Activated CD4-positive, alpha-beta memory T cell treated with anti-CD3 and anti-CD28 coated beads for 36 hours (primary cell): ENCODE results near the gene LAMA5. TPM values are rescaled to one million over a fixed set of nuclear protein-coding genes. Genes with fewer than 3 reads are reported as not detected.

Experiments
- CTCF ChIA-PET: fragments of 350-600 bp; sonication (Branson Sonifier 250); formaldehyde crosslinking; loops from one replicate; lab custom pipeline; 2021; ENCODE audit warnings: antibody characterized with exemption, inconsistent platforms; lab: Charles Lee
- POLR2A ChIA-PET: fragments of 350-600 bp; sonication (Branson Sonifier 250); formaldehyde crosslinking; loops from one replicate; lab custom pipeline; 2021; ENCODE audit warnings: antibody characterized with exemption; lab: Charles Lee
- DNase-seq: peaks from one replicate; pipeline ENCODE4 v3.0.0-alpha.2; 2020
- H3K27ac Mint-ChIP-seq: one replicate; pipeline ENCODE4 v1.8.0; 2021; ENCODE audit warnings: mixed read lengths
- H3K27me3 Mint-ChIP-seq: one replicate; pipeline ENCODE4 v1.8.0; 2021; ENCODE audit warnings: mixed read lengths
- H3K36me3 Mint-ChIP-seq: one replicate; pipeline ENCODE4 v1.8.0; 2021; ENCODE audit warnings: mixed read lengths
- H3K4me1 Mint-ChIP-seq: one replicate; pipeline ENCODE4 v1.8.0; 2021; ENCODE audit warnings: low read depth, mixed read lengths
- H3K4me3 Mint-ChIP-seq: one replicate; pipeline ENCODE4 v1.8.0; 2021; ENCODE audit warnings: mild to moderate bottlenecking, mixed read lengths
- H3K9me3 Mint-ChIP-seq: one replicate; pipeline ENCODE4 v1.8.0; 2021; ENCODE audit warnings: mixed read lengths
- intact Hi-C: fragments of 100-400 bp; cut with micrococcal nuclease; formaldehyde crosslinking; loops from one replicate; pipeline ENCODE4 v1.15.1; 2023
- total RNA-seq, 2 experiments: library from RNA; stranded (reverse); gene quantifications; one replicate each; pipeline ENCODE4 v1.2.3, GENCODE V29; 2021

The LAMA5 gene
- total RNA-seq, 2 experiments from 2014 or later, result 0.78 to 1.1 TPM

DNA sequence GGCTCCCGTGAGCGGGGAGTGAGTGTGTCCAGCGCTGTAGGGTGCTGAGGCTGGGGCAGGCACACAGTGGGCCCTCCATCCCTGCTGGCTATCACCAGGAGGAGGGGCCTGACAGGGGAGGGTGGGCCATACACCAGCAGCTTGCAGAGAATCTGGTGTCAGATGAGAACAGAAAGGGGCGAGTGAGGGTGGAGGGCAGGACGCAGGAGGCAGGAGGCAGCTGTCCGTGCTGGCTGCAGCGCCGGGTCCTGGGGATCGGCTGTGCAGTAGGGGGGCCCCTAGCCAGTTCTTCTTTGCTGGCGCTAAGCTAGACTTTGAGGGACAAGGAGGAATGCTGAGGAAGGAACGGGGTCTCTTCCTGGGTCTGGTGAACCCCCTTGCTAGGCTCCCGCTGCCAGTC is 41.5 kb upstream of the LAMA5 start:
- Mint-ChIP-seq H3K27me3 (no peaks in the 10 kb centered on the region), H3K9me3 (no peaks in the 10 kb centered on the region), H3K27ac (no peak overlapping the region), H3K36me3 (no peaks in the 10 kb centered on the region), H3K4me1 (peaks cover 23% of the 10 kb centered on the region), H3K4me3 (no peak overlapping the region)
- ChIA-PET CTCF (interaction anchor here (1.4 kb wide), 1 partner anchor 91 kb away, joined by 4 read pairs; no protein-coding TSS in a partner anchor), POLR2A (no interaction called here)
- intact Hi-C loops, result loop anchor here (5.0 to 10.0 kb wide), 3 partner anchors 94 to 341 kb away; partner anchors contain the start of gene TAF4
- DNase-seq, result no peak

DNA sequence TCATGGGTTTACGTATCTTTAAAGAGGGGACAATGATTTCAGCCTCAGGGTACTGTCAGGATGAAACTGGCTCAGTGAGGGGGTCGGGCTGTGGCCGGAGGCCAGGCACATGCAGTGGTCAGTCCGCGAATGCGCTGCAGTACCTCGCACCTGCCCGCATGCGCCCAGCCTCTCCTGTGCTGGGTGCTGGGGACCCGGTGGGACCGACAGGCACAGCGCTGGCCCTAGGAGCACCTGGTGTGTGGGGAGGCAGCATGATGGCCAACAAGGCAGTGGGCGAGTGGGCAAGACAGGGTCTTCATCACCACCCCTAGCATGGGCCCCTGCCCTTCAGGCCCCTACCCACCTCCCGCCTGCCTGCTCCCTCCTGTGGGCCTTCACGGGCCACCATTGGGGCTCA is 40.9 kb upstream of the LAMA5 start:
- ChIA-PET CTCF (interaction anchor here (1.4 kb wide), 1 partner anchor 92 kb away, joined by 4 read pairs; no protein-coding TSS in a partner anchor), POLR2A (no interaction called here)
- H3K4me1 Mint-ChIP-seq, result peaks cover 23% of the 10 kb centered on the region
- peak overlapping the region; percentile 35 for H3K4me3 Mint-ChIP-seq
- H3K36me3 Mint-ChIP-seq, result no peaks in the 10 kb centered on the region
- H3K27me3 Mint-ChIP-seq, result no peaks in the 10 kb centered on the region
- no peaks in the 10 kb centered on the region for H3K9me3 Mint-ChIP-seq
- intact Hi-C loops, result loop anchor here (5.0 to 10.0 kb wide), 3 partner anchors 94 to 341 kb away; partner anchors contain the start of gene TAF4
- H3K27ac Mint-ChIP-seq, result peak overlapping the region; percentile 5
- no peak for DNase-seq

DNA sequence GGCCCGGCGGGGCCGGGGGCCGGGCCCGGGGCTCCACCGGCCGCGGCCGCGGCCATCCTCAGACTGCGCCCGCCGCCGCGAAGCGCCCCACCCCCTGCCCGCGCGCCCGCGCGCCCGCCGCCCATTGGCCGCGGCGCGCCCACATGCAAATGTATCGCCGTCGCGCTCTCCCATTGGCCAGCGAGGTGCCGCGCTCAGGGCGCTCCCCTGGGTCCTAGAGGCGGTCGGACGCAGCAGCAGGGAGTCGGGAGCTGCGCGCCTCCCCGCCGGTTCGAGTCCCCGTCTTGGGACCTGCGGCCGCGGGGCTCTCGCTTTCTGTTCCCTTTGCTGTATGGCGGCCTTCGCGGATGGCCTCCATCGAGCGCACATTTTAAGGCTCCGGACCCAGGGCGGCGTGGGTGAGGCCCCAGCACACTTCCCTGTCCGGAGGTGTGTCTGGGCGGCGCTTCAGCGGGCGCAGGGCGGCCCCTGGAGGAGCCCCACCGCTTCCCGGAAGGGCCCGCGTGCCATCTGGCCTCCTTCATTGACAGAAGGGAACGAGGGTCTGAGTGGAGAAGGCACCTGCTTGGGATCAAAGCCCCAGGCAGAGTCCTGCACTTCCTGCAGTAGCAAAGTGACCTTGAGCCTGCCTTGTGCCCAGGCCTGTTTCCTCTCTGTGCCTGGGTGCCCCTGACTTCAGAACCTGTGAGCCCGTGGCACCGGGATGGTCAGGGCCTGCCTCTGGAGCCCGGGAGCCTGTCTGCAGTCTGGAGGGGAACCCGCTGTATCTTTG is 40.3 kb upstream of the LAMA5 start, which contains the start of gene CABLES2:
Gene CABLES2, minus strand, starts transcription at position 65 of the 772 bp plus-strand sequence. Its CDS starts 9 bp downstream, at position 56.
- Mint-ChIP-seq H3K36me3 (no peaks in the 10 kb centered on the region), H3K4me1 (peaks cover 23% of the 10 kb centered on the region), H3K27ac (peak within 1 kb of the TSS; percentile 69), H3K4me3 (peak within 1 kb of the TSS; percentile 78), H3K9me3 (no peaks in the 10 kb centered on the region), H3K27me3 (no peaks in the 10 kb centered on the region)
- peak; percentile 95 for DNase-seq
- CTCF ChIA-PET, result interaction anchor here (1.4 kb wide), 1 partner anchor 92 kb away, joined by 4 read pairs; no protein-coding TSS in a partner anchor
- intact Hi-C loops, result loop anchor here (1.0 to 10.0 kb wide), 5 partner anchors 20 to 340 kb away; partner anchors contain the start of genes ADRM1, RPS21 and TAF4
- POLR2A ChIA-PET, result no interaction called here

DNA sequence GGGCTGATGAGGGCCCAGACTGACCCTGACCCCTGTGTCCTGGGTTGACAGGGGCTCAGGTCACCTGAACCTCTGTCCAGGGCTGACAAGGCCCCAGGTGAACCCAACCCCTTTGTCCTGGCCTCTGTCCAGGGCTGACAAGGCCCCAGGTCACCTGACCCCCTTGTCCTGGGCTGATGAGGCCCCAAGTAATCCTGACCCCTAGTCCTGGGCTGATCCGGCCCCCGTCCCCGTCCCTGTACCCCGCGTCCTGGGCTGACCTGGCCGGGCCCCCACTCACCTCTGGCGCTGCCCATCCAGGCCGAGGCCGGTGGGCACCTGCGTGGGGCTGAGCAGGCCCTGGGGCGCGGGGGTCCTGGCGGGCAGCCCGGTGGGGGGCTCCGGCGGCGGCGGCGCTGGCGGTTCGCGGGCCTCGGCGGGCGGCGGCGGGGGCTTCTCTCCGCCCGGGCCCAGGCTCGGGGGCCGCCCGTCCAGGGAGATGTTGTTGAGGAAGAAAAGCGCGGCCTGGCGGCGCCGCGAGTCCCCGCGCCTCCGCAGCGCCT is 39.6 kb upstream of the LAMA5 start:
- H3K27me3 Mint-ChIP-seq, result no peaks in the 10 kb centered on the region
- intact Hi-C loops, result loop anchor here (1.0 to 10.0 kb wide), 5 partner anchors 19 to 339 kb away; partner anchors contain the start of genes ADRM1, RPS21 and TAF4
- ChIA-PET POLR2A (no interaction called here), CTCF (no interaction called here)
- H3K9me3 Mint-ChIP-seq, result no peaks in the 10 kb centered on the region
- peak overlapping the region; percentile 70 for H3K4me3 Mint-ChIP-seq
- DNase-seq, result no peak
- peaks cover 23% of the 10 kb centered on the region for H3K4me1 Mint-ChIP-seq
- H3K36me3 Mint-ChIP-seq, result no peaks in the 10 kb centered on the region
- no peak overlapping the region for H3K27ac Mint-ChIP-seq

DNA sequence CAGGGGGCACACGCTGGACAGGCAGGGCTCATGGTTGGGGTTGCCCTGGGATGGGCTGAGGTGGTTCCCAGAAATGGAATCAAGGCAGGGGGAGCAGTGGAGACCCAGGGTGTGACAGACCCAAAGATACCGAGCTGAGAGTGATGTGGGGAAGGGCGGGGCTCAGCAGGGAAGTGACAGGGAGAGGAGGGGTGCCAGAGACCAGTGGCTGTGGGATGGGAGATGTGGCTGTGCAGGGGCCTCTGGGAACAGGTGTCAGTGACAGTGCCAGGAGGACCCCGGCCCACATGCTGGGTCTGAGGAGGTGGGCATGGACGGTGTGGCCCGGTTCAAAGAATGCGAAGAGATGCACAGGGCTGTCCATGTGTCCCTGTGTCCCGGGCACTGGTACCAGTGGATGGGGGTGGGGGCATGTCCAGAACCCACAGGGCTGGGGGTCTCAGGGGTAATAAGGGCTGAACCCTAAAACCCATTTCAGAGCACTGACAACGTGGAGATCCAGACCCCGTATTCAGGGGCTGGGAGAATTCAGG is 38.9 kb upstream of the LAMA5 start:
- intact Hi-C loops, result loop anchor here (5.0 to 10.0 kb wide), 3 partner anchors 96 to 339 kb away; partner anchors contain the start of gene TAF4
- no peaks in the 10 kb centered on the region for H3K9me3 Mint-ChIP-seq
- ChIA-PET CTCF (interaction anchor here (1.6 kb wide), 1 partner anchor 23 kb away, joined by 3 read pairs; no protein-coding TSS in a partner anchor), POLR2A (interaction anchor here (0.7 kb wide), 1 partner anchor 15 kb away, joined by 4 read pairs; no protein-coding TSS in a partner anchor)
- DNase-seq, result peak; percentile 17
- peak overlapping the region; percentile 70 for H3K4me3 Mint-ChIP-seq
- peaks cover 23% of the 10 kb centered on the region for H3K4me1 Mint-ChIP-seq
- no peak overlapping the region for H3K27ac Mint-ChIP-seq
- H3K36me3 Mint-ChIP-seq, result no peaks in the 10 kb centered on the region
- no peaks in the 10 kb centered on the region for H3K27me3 Mint-ChIP-seq

DNA sequence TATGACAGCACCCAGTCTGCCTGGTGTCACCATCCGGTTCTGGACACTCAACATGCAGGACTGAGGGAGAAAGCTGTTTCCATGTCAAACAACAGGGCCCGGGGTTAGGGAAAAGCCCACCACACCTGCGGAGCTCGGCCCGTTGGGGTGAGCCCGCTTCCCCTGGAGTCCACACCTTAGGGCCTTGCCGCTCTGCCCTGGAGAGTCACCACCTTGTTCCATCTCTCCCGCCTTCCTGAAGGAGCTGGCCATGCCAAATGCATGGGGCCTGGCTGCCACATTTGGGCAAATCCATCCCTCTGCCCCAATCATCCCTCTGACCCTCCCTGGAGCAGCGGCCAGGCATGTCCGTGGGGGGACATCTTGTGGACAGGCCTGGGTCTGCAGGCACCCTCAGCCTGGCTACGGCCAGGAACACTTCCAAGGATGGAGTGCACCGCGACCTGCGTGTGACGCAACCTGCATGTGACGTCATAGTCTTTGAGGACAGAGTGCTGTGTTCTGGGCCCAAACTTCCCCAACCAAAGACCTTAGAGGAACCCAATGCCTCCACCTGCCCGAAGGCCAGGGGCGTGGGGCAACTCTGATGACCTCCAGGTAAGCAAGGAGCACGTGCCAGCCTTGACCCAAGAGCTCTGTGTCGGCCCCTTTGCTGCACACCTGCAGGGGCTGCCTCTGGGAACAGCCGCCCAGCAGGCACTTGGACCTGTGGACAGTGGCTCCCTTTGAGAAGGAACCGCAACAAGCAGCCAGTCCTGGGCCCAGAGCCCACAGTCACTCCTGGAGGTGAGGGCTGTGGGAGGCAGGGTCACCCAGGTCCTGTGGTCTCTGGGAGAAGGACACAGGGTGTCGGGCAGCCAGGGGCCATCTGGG is 38.2 kb upstream of the LAMA5 start:
- Mint-ChIP-seq H3K36me3 (no peaks in the 10 kb centered on the region), H3K4me1 (peaks cover 23% of the 10 kb centered on the region), H3K27me3 (no peaks in the 10 kb centered on the region), H3K4me3 (peak overlapping the region; percentile 70), H3K27ac (no peak overlapping the region), H3K9me3 (no peaks in the 10 kb centered on the region)
- intact Hi-C loops, result loop anchor here (5.0 to 10.0 kb wide), 3 partner anchors 97 to 338 kb away; partner anchors contain the start of gene TAF4
- POLR2A ChIA-PET, result interaction anchor here (0.7 kb wide), 1 partner anchor 14 kb away, joined by 4 read pairs; no protein-coding TSS in a partner anchor
- CTCF ChIA-PET, result interaction anchor here (1.6 kb wide), 1 partner anchor 23 kb away, joined by 3 read pairs; no protein-coding TSS in a partner anchor
- DNase-seq, result no peak

DNA sequence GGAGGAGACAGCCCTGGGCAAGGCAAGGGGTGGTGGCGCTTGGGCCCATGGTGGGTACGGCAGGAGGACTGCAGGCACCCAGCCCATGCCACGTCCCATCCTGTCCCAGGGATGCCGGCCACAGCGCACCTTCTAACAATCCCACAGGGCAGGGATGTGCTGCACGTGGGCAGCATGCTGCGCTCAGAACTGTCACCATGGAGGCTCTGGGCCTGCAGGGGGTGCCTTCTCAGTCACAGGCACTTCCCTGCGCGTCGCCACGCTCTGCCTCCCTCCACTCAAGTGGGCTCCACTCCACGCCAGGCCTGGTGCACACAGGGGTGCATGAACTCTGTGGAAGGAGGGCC is 37.6 kb upstream of the LAMA5 start:
- ChIA-PET CTCF (interaction anchor here (1.6 kb wide), 1 partner anchor 22 kb away, joined by 3 read pairs; no protein-coding TSS in a partner anchor), POLR2A (no interaction called here)
- no peaks in the 10 kb centered on the region for H3K36me3 Mint-ChIP-seq
- H3K27me3 Mint-ChIP-seq, result no peaks in the 10 kb centered on the region
- no peaks in the 10 kb centered on the region for H3K9me3 Mint-ChIP-seq
- intact Hi-C loops, result loop anchor here (5.0 to 10.0 kb wide), 3 partner anchors 98 to 337 kb away; partner anchors contain the start of gene TAF4
- no peak for DNase-seq
- H3K4me1 Mint-ChIP-seq, result peaks cover 23% of the 10 kb centered on the region
- no peak overlapping the region for H3K4me3 Mint-ChIP-seq
- no peak overlapping the region for H3K27ac Mint-ChIP-seq

DNA sequence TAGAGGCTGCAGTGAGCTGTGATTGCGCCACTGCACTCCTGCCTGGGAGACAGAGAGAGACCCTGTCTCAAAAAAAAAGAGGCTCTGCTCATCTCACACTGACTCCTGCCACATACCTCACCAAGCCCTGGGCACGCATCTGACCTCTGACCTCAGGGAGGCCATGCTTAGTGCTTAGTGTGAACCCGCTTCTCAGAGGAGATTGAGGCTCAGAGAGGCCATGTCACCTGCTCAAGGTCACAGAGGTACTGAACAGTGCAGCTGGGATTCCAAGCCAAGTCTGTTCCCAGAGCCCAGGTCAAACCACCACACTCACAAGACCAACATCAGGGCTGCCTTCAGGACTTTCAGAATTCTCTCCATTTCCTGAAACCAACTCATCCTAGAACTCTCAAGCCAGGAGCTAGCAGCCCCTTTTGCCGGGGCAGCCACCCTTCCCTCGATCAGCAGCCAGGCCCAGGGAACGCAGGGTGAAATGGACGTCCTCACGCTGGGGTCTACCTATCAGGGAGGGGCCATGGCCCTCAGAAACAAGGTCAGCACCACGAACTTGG is 37.1 kb upstream of the LAMA5 start:
- Mint-ChIP-seq H3K27ac (no peak overlapping the region), H3K4me1 (peaks cover 20% of the 10 kb centered on the region), H3K27me3 (no peaks in the 10 kb centered on the region), H3K4me3 (no peak overlapping the region), H3K36me3 (no peaks in the 10 kb centered on the region), H3K9me3 (no peaks in the 10 kb centered on the region)
- POLR2A ChIA-PET, result no interaction called here
- intact Hi-C loops, result loop anchor here (10.0 kb wide), 1 partner anchor 211 kb away; no protein-coding TSS in a partner anchor
- CTCF ChIA-PET, result no interaction called here
- no peak for DNase-seq

DNA sequence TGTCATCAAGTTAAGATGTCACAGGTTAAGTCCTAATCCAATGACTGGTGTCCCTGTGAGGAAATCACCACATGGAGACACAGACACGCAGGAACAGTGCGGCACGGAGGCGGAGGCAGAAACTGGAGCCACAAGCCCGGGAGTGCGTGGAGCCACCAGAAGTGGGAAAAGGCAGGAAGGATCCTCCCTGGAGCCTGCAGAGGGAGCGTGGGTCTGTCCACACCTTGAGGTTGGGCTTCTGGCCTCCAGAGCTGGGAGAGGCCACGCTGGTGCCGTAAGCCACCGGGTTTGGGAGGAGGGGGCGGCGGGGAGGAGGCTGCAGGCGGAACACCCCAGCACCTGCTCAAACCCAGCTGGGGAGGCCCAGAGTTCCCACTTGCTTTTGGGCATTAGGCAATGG is 36.2 kb upstream of the LAMA5 start:
- ChIA-PET CTCF (no interaction called here), POLR2A (no interaction called here)

DNA sequence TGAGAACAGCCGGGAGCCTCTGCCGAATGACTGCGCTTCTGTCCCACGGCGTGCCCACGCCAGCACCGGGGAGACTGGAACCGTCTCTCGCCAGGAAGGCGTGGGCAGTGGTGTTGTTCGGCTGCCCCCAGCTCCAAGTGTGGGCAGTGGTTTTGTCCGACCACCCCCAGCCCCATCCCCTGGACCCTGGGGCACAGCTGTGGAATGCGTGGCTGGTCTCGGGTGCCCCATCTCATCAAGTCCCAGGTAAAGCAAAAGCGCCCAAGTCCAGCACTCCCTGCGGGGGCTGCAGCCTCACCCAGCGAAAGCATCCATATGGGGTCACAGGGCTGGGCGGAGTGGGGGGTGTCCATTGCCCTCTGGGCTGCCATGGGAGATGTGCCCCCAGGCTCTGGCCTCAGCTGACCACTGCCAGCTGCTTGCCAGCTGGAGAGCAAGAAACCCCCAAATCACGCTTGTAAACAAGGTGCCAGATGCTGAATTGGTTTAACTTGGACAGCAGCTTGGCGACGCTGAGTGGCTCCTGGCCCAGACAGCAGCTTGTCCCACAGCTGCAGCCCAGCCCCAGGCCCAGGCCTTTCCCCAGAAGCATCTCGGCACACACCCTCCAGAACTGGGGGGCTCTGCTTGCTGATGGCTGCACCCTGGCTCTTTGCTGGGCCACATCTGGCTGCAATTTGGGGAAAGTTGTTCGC is 35.5 kb upstream of the LAMA5 start:
- H3K9me3 Mint-ChIP-seq, result no peaks in the 10 kb centered on the region
- CTCF ChIA-PET, result no interaction called here
- no peaks in the 10 kb centered on the region for H3K27me3 Mint-ChIP-seq

More for the DNA sequence above, 36.2 kb upstream of the LAMA5 start:
- no peak overlapping the region for H3K4me3 Mint-ChIP-seq
- peaks cover 20% of the 10 kb centered on the region for H3K4me1 Mint-ChIP-seq
- H3K9me3 Mint-ChIP-seq, result no peaks in the 10 kb centered on the region
- intact Hi-C loops, result loop anchor here (10.0 kb wide), 1 partner anchor 211 kb away; no protein-coding TSS in a partner anchor
- H3K36me3 Mint-ChIP-seq, result no peaks in the 10 kb centered on the region
- no peak for DNase-seq
- no peaks in the 10 kb centered on the region for H3K27me3 Mint-ChIP-seq
- H3K27ac Mint-ChIP-seq, result no peak overlapping the region

More for the DNA sequence above, 35.5 kb upstream of the LAMA5 start:
- Mint-ChIP-seq H3K27ac (no peak overlapping the region), H3K4me3 (no peak overlapping the region), H3K36me3 (peaks cover 1% of the 10 kb centered on the region), H3K4me1 (peaks cover 16% of the 10 kb centered on the region)
- no peak for DNase-seq
- intact Hi-C loops, result loop anchor here (10.0 kb wide), 1 partner anchor 212 kb away; no protein-coding TSS in a partner anchor
- POLR2A ChIA-PET, result no interaction called here
